Lower lobe of right lung (tissue), 2 donors: ENCODE results near the gene CFAP43. TPM values are rescaled to one million over a fixed set of nuclear protein-coding genes. Genes with fewer than 3 reads are reported as not detected.
"Not testable (repeated sequence)": the region's sequence is repeated elsewhere in the genome, so short reads cannot be mapped to it uniquely, and the experiment has no call there.

ENCODE experiments used
- ATAC-seq, 2 donors: fragments of 200-7000 bp; cut with Tn5 transposase; one replicate each; pipeline ENCODE4 v1.9.1; 2020 to 2022; ENCODE audit warnings: mild to moderate bottlenecking in 2 of 2, moderate library complexity in 2 of 2
- DNase-seq: peaks from one replicate; pipeline ENCODE4 v3.0.0-alpha.2; 2020
- H3K27ac ChIP-seq: fragments of 200-600 bp; one replicate; pipeline ENCODE4 v1.8.0; 2022
- H3K27me3 ChIP-seq: fragments of 200-600 bp; one replicate; pipeline ENCODE4 v1.8.0; 2022; ENCODE audit warnings: low read depth
- H3K36me3 ChIP-seq: fragments of 200-600 bp; one replicate; pipeline ENCODE4 v1.8.0; 2022; ENCODE audit warnings: mild to moderate bottlenecking
- H3K4me1 ChIP-seq: fragments of 200-600 bp; one replicate; pipeline ENCODE4 v1.8.0; 2022
- H3K4me3 ChIP-seq: fragments of 200-600 bp; one replicate; pipeline ENCODE4 v1.8.0; 2022; ENCODE audit warnings: mild to moderate bottlenecking
- H3K9me3 ChIP-seq: fragments of 200-600 bp; one replicate; pipeline ENCODE4 v1.8.0; 2022
- intact Hi-C: fragments of 100-400 bp; cut with DNase I; formaldehyde crosslinking; loops from one replicate; pipeline ENCODE4 v1.11.0; 2022
- total RNA-seq: library from RNA; stranded (reverse); fragmentation: NEBNext Ultra II Directional; extraction: Animal tissue kit (Norgen Biotek cat#: 25700); gene quantifications from one replicate; pipeline ENCODE4 v1.2.1, GENCODE V29; 2021
- TF ChIP-seq, protein P1 (sequence below): fragments of 200-600 bp; IDR thresholded peaks from one replicate; pipeline ENCODE4 v1.8.0; 2022; ENCODE audit warnings: antibody characterized with exemption, mild to moderate bottlenecking
- donor health status: DM: no; HTN: yes; CAD: no; lungs with severe emphysema.

CFAP43 gene
- total RNA-seq, 1 donor from 2014 or later: 12.9 TPM

DNA sequence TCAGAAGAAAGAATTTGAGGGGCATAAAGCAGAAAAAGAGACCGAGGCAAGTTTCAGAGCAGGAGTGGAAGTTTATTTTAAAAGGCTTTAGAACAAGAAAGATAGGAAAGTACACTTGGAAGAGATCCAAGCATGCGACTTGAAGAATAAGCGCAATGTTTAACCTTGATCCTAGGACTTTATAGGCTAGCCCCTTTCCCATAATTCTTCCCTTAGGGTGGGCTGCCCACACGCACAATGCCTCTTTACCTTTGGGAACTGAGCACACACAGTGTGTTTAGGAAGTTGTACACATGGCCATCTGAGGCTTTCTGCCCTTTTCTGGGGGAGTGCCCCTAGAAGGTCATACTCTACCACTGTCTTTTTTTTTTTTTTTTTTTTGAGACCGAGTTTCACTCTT is 11.3 kb upstream of the CFAP43 start:
- no peaks in the 10 kb centered on the region for H3K9me3 ChIP-seq
- no peaks in the 10 kb centered on the region for H3K27me3 ChIP-seq
- H3K36me3 ChIP-seq: no peaks in the 10 kb centered on the region
- DNase-seq: no peak
- intact Hi-C loops: no loop called here
- H3K27ac ChIP-seq: no peak overlapping the region
- TF ChIP-seq, protein P1, sequence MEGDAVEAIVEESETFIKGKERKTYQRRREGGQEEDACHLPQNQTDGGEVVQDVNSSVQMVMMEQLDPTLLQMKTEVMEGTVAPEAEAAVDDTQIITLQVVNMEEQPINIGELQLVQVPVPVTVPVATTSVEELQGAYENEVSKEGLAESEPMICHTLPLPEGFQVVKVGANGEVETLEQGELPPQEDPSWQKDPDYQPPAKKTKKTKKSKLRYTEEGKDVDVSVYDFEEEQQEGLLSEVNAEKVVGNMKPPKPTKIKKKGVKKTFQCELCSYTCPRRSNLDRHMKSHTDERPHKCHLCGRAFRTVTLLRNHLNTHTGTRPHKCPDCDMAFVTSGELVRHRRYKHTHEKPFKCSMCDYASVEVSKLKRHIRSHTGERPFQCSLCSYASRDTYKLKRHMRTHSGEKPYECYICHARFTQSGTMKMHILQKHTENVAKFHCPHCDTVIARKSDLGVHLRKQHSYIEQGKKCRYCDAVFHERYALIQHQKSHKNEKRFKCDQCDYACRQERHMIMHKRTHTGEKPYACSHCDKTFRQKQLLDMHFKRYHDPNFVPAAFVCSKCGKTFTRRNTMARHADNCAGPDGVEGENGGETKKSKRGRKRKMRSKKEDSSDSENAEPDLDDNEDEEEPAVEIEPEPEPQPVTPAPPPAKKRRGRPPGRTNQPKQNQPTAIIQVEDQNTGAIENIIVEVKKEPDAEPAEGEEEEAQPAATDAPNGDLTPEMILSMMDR: no peak
- no peak overlapping the region for H3K4me3 ChIP-seq
- no peak for ATAC-seq
- no peaks in the 10 kb centered on the region for H3K4me1 ChIP-seq

- DNase-seq, H3K36me3 ChIP-seq, H3K4me1 ChIP-seq, H3K9me3 ChIP-seq, H3K27ac ChIP-seq, intact Hi-C loops, H3K27me3 ChIP-seq, H3K4me3 ChIP-seq, ATAC-seq: not testable (repeated sequence)
Observed at GRCh38 chr10:104243009-104243408, 10.8 kb upstream of the CFAP43 start.

DNA sequence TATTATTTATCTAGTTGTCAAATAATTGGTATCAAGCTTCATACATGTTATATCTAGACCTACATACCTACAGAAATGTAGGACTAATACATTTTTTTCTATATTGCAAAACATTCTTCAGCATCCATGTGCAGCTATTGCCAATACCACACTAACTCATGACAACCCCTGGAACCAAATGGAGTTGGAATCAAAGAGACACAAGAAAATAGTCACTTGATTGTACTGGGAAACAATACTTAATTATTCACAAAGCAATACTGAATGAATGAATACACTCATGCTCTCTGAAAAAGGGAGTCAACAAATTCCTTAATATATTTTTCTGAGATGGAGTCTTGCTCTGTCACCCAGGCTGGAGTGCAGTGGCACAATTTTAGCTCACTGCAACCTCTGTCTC is 10.4 kb upstream of the CFAP43 start:
- Histone ChIP-seq H3K27ac (no peak overlapping the region), H3K4me3 (no peak overlapping the region), H3K36me3 (no peaks in the 10 kb centered on the region), H3K9me3 (no peaks in the 10 kb centered on the region), H3K27me3 (no peaks in the 10 kb centered on the region), H3K4me1 (no peaks in the 10 kb centered on the region)
- DNase-seq (no peak), ATAC-seq (no peak)
- TF ChIP-seq, protein P1: no peak
- intact Hi-C loops: no loop called here

GRCh38 chr10:104240078-104240477 is 7.9 kb upstream of the CFAP43 start:
- Histone ChIP-seq H3K27ac (no peak overlapping the region), H3K27me3 (no peaks in the 10 kb centered on the region), H3K4me3 (no peak overlapping the region), H3K36me3 (no peaks in the 10 kb centered on the region), H3K4me1 (no peaks in the 10 kb centered on the region), H3K9me3 (no peaks in the 10 kb centered on the region)
- intact Hi-C loops: no loop called here
- DNase-seq (no peak), ATAC-seq (no peak)
- TF ChIP-seq, protein P1: no peak

- Histone ChIP-seq H3K4me1 (peaks cover 11% of the 10 kb centered on the region), H3K36me3 (no peaks in the 10 kb centered on the region), H3K27me3 (no peaks in the 10 kb centered on the region), H3K4me3 (no peak overlapping the region), H3K9me3 (no peaks in the 10 kb centered on the region), H3K27ac (no peak overlapping the region)
- TF ChIP-seq, protein P1: no peak
- DNase-seq (no peak), ATAC-seq (no peak)
- intact Hi-C loops: no loop called here
Observed at GRCh38 chr10:104235801-104236200, 3.6 kb upstream of the CFAP43 start.

GRCh38 chr10:104234934-104235333 is 2.8 kb upstream of the CFAP43 start:
- no peaks in the 10 kb centered on the region for H3K36me3 ChIP-seq
- H3K9me3 ChIP-seq: no peaks in the 10 kb centered on the region
- H3K27ac ChIP-seq: no peak overlapping the region
- no peaks in the 10 kb centered on the region for H3K27me3 ChIP-seq
- intact Hi-C loops: no loop called here
- no peak overlapping the region for H3K4me3 ChIP-seq
- ATAC-seq (no peak), DNase-seq (no peak)
- TF ChIP-seq, protein P1: no peak
- peaks cover 11% of the 10 kb centered on the region for H3K4me1 ChIP-seq
